Kidney (tissue), 14 donors: ENCODE data around the gene USP25. TPM values are rescaled to one million over a fixed set of nuclear protein-coding genes. Genes with fewer than 3 reads are reported as not detected.
A peak's percentile ranks its signal among the peaks of the same experiment; 100 is the strongest.

Source experiments
- DNase-seq, 5 donors: peaks; one replicate each; pipeline ENCODE4 v3.0.0-alpha.2; 2013 to 2020
- FAIRE-seq: peaks from 2 replicates; lab custom pipeline; 2012; peaks lifted over from hg19 to GRCh38; lab: Jason Lieb, UNC
- H3K27ac ChIP-seq, 2 donors: one replicate each; pipeline ENCODE4 v1.7.0; 2013; ENCODE audit warnings: low read depth in 2 of 2, low read length in 2 of 2, inconsistent platforms in 1 of 2
- H3K27me3 ChIP-seq: one replicate; pipeline ENCODE4 v1.7.1; 2013; ENCODE audit warnings: low read length, inconsistent platforms; ENCODE audit not compliant: control insufficient read depth, insufficient read depth
- H3K36me3 ChIP-seq, 3 donors: one replicate each; pipeline versions ENCODE4 v1.7.0 to v1.7.1; 2013; ENCODE audit warnings: low read length in 3 of 3, control low read depth in 1 of 3, inconsistent platforms in 1 of 3; ENCODE audit not compliant: insufficient read depth in 3 of 3, control insufficient read depth in 2 of 3
- H3K4me1 ChIP-seq, 3 donors: one replicate each; pipeline versions ENCODE4 v1.7.0 to v1.7.1; 2013; ENCODE audit warnings: low read length in 3 of 3, inconsistent platforms in 1 of 3, low read depth in 1 of 3; ENCODE audit not compliant: control insufficient read depth in 2 of 3, insufficient read depth in 2 of 3
- H3K4me3 ChIP-seq, 3 donors: one replicate each; pipeline versions ENCODE4 v1.7.0 to v1.8.1; 2013; ENCODE audit warnings: low read length in 3 of 3, control low read depth in 1 of 3, inconsistent platforms in 1 of 3
- H3K9ac ChIP-seq, 3 donors: one replicate each; pipeline versions ENCODE4 v1.7.0 to v1.7.1; 2013; ENCODE audit warnings: low read length in 3 of 3, control low read depth in 1 of 3, inconsistent platforms in 1 of 3
- H3K9me3 ChIP-seq, 3 donors: one replicate each; pipeline versions ENCODE4 v1.7.0 to v1.7.1; 2013; ENCODE audit warnings: low read length in 3 of 3, control low read depth in 1 of 3, inconsistent platforms in 1 of 3; ENCODE audit not compliant: control insufficient read depth in 2 of 3, insufficient read depth in 1 of 3
- intact Hi-C: fragments of 100-400 bp; cut with DNase I; formaldehyde crosslinking; loops from one replicate; pipeline ENCODE4 v1.11.1; 2022
- polyA plus RNA-seq: library from polyadenylated mRNA; stranded (reverse); fragments of 350-450 nt; fragmentation: Illumina TruSeq; extraction: RNeasy Lipid Tissue Mini Kit (QIAGEN cat#74804); gene quantifications from one replicate; pipeline ENCODE4 v1.2.3, GENCODE V29; 2014; ENCODE audit warnings: low read depth, low replicate concordance; ENCODE audit not compliant: insufficient read depth
- total RNA-seq: library from RNA; stranded (reverse); fragmentation: NEBNext Ultra II Directional; extraction: Animal tissue kit (Norgen Biotek cat#: 25700); gene quantifications from one replicate; pipeline ENCODE4 v1.2.1, GENCODE V29; 2021
- TF ChIP-seq, protein P1 (sequence below): IDR thresholded peaks from 3 replicates; pipeline ENCODE4 v1.5.1; 2012; ENCODE audit warnings: mild to moderate bottlenecking, moderate library complexity, borderline replicate concordance; ENCODE audit not compliant: insufficient read depth; ENCODE audit errors: extremely low read depth
- donor health status: control.
- donor health status: control.
- donor health status: control.
- donor health status: control.
- donor health status: control.
- donor health status: DM: yes; HTN: yes; CAD: no.
- donor health status: Normal renal cell carcinoma (clear cell type).

The USP25 gene
- total and polyA plus RNA-seq, 2 donors from 2014 or later, result 14.0 to 51.6 TPM

DNA sequence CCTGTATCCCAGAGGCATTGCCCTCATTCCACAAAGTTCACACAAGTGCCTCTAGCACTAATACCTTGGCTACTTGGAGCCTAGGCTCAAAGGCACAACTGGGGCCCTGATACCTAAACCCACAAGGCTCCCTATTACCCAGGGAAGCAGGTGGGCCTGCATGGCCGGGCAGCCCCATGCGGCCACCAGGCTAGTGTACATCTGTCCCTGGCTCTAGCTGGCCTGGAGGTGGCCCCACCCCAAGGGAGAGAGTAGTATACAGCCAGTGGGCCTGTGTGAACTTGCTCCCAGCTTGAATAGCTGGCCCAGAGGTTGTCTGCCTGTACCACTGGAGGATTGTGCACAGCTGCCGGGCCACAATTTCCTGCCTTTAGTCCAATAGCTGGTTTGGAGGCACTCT lies 52.2 kb downstream of the USP25 start:
- FAIRE-seq, result no peak
- intact Hi-C loops, result no loop called here
- H3K4me1 ChIP-seq, result no peaks in the 10 kb centered on the region

DNA sequence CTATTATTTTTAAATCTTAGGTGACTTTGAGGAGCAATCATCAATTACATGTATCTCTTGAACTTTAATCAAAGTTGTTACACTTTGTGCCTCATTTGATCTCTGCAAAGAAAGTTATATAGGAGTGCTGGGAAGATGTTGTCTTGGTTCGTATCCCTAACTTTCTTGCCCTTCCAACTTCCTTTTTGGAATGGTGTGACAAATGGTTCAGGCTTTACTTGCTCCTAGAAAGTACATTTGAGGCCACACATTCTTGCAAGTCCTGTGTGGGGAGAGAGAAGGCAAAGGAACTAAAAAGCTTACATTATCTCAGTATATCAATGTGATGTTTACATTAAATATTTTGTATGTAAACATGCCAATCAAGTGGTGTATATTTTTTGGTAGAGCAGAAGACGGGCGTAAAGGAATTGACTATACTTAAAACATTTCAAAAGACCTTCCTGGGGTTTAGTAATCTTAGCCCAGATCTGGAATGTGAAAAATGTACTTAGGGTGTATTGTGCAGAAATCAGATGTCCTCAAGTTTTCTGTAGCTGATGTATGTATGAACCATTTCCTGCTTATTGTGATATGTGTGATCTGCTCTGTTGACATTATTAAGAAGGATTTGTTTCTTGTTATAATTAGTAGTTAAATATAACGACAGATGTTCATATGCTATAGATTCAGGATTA lies 59.2 kb downstream of the USP25 start:
- Histone ChIP-seq H3K27ac (no peak overlapping the region), H3K4me1 (no peaks in the 10 kb centered on the region), H3K27me3 (no peaks in the 10 kb centered on the region), H3K4me3 (no peak overlapping the region), H3K36me3 (no peaks in the 10 kb centered on the region), H3K9ac (no peak overlapping the region), H3K9me3 (no peaks in the 10 kb centered on the region)
- no peak for DNase-seq
- TF ChIP-seq, protein P1, sequence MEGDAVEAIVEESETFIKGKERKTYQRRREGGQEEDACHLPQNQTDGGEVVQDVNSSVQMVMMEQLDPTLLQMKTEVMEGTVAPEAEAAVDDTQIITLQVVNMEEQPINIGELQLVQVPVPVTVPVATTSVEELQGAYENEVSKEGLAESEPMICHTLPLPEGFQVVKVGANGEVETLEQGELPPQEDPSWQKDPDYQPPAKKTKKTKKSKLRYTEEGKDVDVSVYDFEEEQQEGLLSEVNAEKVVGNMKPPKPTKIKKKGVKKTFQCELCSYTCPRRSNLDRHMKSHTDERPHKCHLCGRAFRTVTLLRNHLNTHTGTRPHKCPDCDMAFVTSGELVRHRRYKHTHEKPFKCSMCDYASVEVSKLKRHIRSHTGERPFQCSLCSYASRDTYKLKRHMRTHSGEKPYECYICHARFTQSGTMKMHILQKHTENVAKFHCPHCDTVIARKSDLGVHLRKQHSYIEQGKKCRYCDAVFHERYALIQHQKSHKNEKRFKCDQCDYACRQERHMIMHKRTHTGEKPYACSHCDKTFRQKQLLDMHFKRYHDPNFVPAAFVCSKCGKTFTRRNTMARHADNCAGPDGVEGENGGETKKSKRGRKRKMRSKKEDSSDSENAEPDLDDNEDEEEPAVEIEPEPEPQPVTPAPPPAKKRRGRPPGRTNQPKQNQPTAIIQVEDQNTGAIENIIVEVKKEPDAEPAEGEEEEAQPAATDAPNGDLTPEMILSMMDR, result no peak
- FAIRE-seq, result no peak
- intact Hi-C loops, result no loop called here

More for the DNA sequence above, 52.2 kb downstream of the USP25 start:
- Histone ChIP-seq H3K36me3 (peaks cover 9 to 15% (median 10%) of the 10 kb centered on the region in 3 donors), H3K9ac (no peak overlapping the region), H3K9me3 (no peaks in the 10 kb centered on the region), H3K4me3 (no peak overlapping the region), H3K27ac (no peak overlapping the region), H3K27me3 (no peaks in the 10 kb centered on the region)
- peak in 1 of 5 donors; percentile 47 for DNase-seq
- TF ChIP-seq, protein P1, result no peak

DNA sequence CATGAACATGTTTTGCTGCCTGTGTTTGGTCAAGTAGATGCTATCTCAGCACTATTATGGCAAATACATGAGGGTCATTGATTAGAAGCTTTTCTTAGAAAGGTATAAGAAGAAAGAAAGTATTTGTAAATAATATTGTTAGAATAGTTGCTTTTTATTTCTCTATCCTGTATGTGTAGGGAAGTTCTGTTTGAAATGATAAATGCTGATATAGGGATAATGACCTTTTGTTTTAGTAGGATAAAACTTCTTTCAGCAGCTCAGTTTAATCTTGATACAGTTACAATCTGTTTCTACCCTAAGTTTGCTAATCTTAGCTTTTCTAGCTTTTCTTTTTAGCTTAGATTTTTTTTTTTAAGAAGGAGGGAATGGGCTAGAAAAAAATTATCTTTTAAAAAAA lies 63.3 kb downstream of the USP25 start:
- no peak overlapping the region for H3K9ac ChIP-seq
- no peak for FAIRE-seq
- TF ChIP-seq, protein P1, result no peak
- intact Hi-C loops, result no loop called here
- no peaks in the 10 kb centered on the region for H3K9me3 ChIP-seq
- DNase-seq, result no peak
- H3K27ac ChIP-seq, result no peak overlapping the region
- no peak overlapping the region for H3K4me3 ChIP-seq
- no peaks in the 10 kb centered on the region for H3K27me3 ChIP-seq
- no peaks in the 10 kb centered on the region for H3K36me3 ChIP-seq
- H3K4me1 ChIP-seq, result peaks cover 0 to 3% (median 0%) of the 10 kb centered on the region in 3 donors
